Ovary (tissue), 3 donors: Measurements from ENCODE around the gene LCE1F.

Source experiments
- CTCF ChIP-seq, 3 donors: fragments of 450-650 bp in 2 of 3; fragments of 200-600 bp in 1 of 3; IDR thresholded peaks; one replicate each; pipeline versions ENCODE4 v1.5.1 to v1.8.0; 2016 to 2022; ENCODE audit warnings: antibody characterized with exemption in 3 of 3, mild to moderate bottlenecking in 1 of 3
- EP300 ChIP-seq: sonication (generic); formaldehyde crosslinking; IDR thresholded peaks from one replicate; pipeline ENCODE4 v1.6.1; 2017; ENCODE audit warnings: antibody characterized with exemption
- POLR2A ChIP-seq: fragments of 450-650 bp; IDR thresholded peaks from one replicate; pipeline ENCODE4 v1.6.1; 2017; ENCODE audit warnings: antibody characterized with exemption, mild to moderate bottlenecking, moderate library complexity
- donor health status: DM: no; HTN: no; CAD: no.

GRCh38 chr1:152776361-152776760 is 1.4 kb downstream of the LCE1F start:
- TF ChIP-seq EP300 (no peak), CTCF (IDR thresholded peaks at IDR 0.05) (no peak), POLR2A (no peak)
